A549 (cell line): ENCODE measurements around the gene CLK2. TPM values are rescaled to one million over a fixed set of nuclear protein-coding genes. Genes with fewer than 3 reads are reported as not detected.

Experiments used
- ATAC-seq, 2 experiments: fragments of 200-7000 bp in 1 of 2; fragments of >200 bp in 1 of 2; cut with Nextera tagmentation in 1 of 2; cut with Tn5 transposase in 1 of 2; 3 replicates each; pipeline versions ENCODE4 v1.8.0 to v1.9.1; 2018 to 2020; ENCODE audit warnings: mild to moderate bottlenecking in 1 of 2, moderate library complexity in 1 of 2
- CTCF ChIA-PET: fragments of 300-600 bp; sonication (Branson Sonifier 250); formaldehyde crosslinking; extraction: SDS; loops from one replicate; lab custom pipeline; 2021; ENCODE audit warnings: antibody characterized with exemption, inconsistent platforms; lab: Yijun Ruan, JAX
- POLR2A ChIA-PET: fragments of 350-600 bp; formaldehyde crosslinking; extraction: SDS; loops from one replicate; lab custom pipeline; 2021; ENCODE audit warnings: antibody characterized with exemption, inconsistent platforms; lab: Yijun Ruan, JAX
- DNase-seq, 2 experiments: peaks; one replicate each; pipeline versions ENCODE4 v3.0.0 to v3.0.0-alpha.2; 2011 to 2016; ENCODE audit warnings: low read depth in 1 of 2, low spot score in 1 of 2
- FAIRE-seq: peaks from 2 replicates; lab custom pipeline; 2011; peaks lifted over from hg19 to GRCh38; lab: Jason Lieb, UNC
- H3K27ac ChIP-seq, 2 experiments: fragments of >200 bp; sonication (Bioruptor Twin); formaldehyde crosslinking; 3 replicates each; pipeline ENCODE4 v1.5.1; 2016 to 2017
- H3K4me1 ChIP-seq: fragments of >200 bp; sonication (Bioruptor Twin); formaldehyde crosslinking; 3 replicates; pipeline ENCODE4 v1.6.1; 2016
- H3K4me2 ChIP-seq: fragments of >200 bp; sonication (Bioruptor Twin); formaldehyde crosslinking; 3 replicates; pipeline ENCODE4 v1.6.1; 2016
- H3K4me3 ChIP-seq: fragments of >200 bp; sonication (Bioruptor Twin); formaldehyde crosslinking; 3 replicates; pipeline ENCODE4 v1.5.1; 2016
- H3K9me3 ChIP-seq: fragments of >200 bp; sonication (Bioruptor Twin); formaldehyde crosslinking; 3 replicates; pipeline ENCODE4 v1.6.1; 2016
- CEBPB ChIP-seq, 2 experiments: fragments of >200 bp in 1 of 2; sonication (Bioruptor Twin) in 1 of 2; formaldehyde crosslinking in 1 of 2; IDR thresholded peaks; 2 replicates each; pipeline ENCODE4 v1.6.1; 2012 to 2016
- CTCF ChIP-seq: fragments of >200 bp; sonication (Bioruptor Twin); formaldehyde crosslinking; IDR thresholded peaks from 3 replicates; pipeline ENCODE4 v1.5.1; 2016
- FOSL2 ChIP-seq, 2 experiments: fragments of 450-650 bp in 1 of 2; fragments of >200 bp in 1 of 2; sonication (Bioruptor Twin) in 1 of 2; formaldehyde crosslinking; IDR thresholded peaks; 2 replicates each; pipeline versions ENCODE4 v1.5.0 to v1.6.1; 2016 to 2020; ENCODE audit warnings: mild to moderate bottlenecking in 1 of 2, moderate library complexity in 1 of 2
- FOXS1 ChIP-seq: fragments of 250-450 bp; sonication (Bioruptor Pico); IDR thresholded peaks from 2 replicates; pipeline ENCODE4 v1.5.0; 2020; ENCODE audit warnings: mild to moderate bottlenecking, moderate library complexity
- GATA3 ChIP-seq: IDR thresholded peaks from 2 replicates; pipeline ENCODE4 v1.6.1; 2012; ENCODE audit warnings: borderline replicate concordance
- HDAC2 ChIP-seq: fragments of 200-600 bp; sonication (generic); IDR thresholded peaks from 2 replicates; pipeline ENCODE4 v1.6.1; 2016
- HES2 ChIP-seq: fragments of >200 bp; sonication (Bioruptor Twin); formaldehyde crosslinking; IDR thresholded peaks from 2 replicates; pipeline ENCODE4 v1.6.1; 2016
- HEYL ChIP-seq: fragments of 250-450 bp; sonication (Bioruptor Pico); IDR thresholded peaks from 2 replicates; pipeline ENCODE4 v1.8.0; 2021; ENCODE audit warnings: mild to moderate bottlenecking, moderate library complexity
- KDM5A ChIP-seq: fragments of 200-600 bp; sonication (generic); IDR thresholded peaks from 2 replicates; pipeline ENCODE4 v1.6.1; 2016; ENCODE audit warnings: antibody characterized with exemption, mild to moderate bottlenecking
- MAFK ChIP-seq: fragments of 450-650 bp; IDR thresholded peaks from 2 replicates; pipeline ENCODE4 v1.6.1; 2014; ENCODE audit not compliant: partially characterized antibody
- MYC ChIP-seq: IDR thresholded peaks from 2 replicates; pipeline ENCODE4 v1.6.1; 2012; ENCODE audit warnings: mild to moderate bottlenecking, inconsistent platforms, low read length, improper control_type of control experiment, borderline replicate concordance
- NR3C1 ChIP-seq: fragments of >200 bp; sonication (Bioruptor Twin); formaldehyde crosslinking; IDR thresholded peaks from 3 replicates; pipeline ENCODE4 v1.6.1; 2017
- RAD21 ChIP-seq, 2 experiments: fragments of >200 bp in 1 of 2; sonication (Bioruptor Twin) in 1 of 2; formaldehyde crosslinking in 1 of 2; IDR thresholded peaks in 1 of 2; conservative IDR thresholded peaks in 1 of 2; 2 replicates in 1 of 2; 3 replicates in 1 of 2; pipeline ENCODE4 v1.6.1; 2012 to 2018; ENCODE audit warnings: inconsistent platforms in 1 of 2
- REST ChIP-seq: fragments of 200-600 bp; sonication (generic); IDR thresholded peaks from 2 replicates; pipeline ENCODE4 v1.6.1; 2016; ENCODE audit warnings: antibody characterized with exemption, mild to moderate bottlenecking, moderate library complexity
- RFX5 ChIP-seq: fragments of 450-650 bp; IDR thresholded peaks from 2 replicates; pipeline ENCODE4 v1.7.1; 2014; ENCODE audit warnings: antibody characterized with exemption, mild to moderate bottlenecking, moderate library complexity
- TFCP2L1 ChIP-seq: fragments of 250-450 bp; sonication (Bioruptor Pico); IDR thresholded peaks from 2 replicates; pipeline ENCODE4 v1.5.0; 2021; ENCODE audit warnings: mild to moderate bottlenecking
- TP53 ChIP-seq: fragments of 250-450 bp; sonication (Bioruptor Pico); IDR thresholded peaks from 2 replicates; pipeline ENCODE4 v1.5.0; 2021; ENCODE audit warnings: mild to moderate bottlenecking, moderate library complexity
- USF2 ChIP-seq: fragments of 450-650 bp; IDR thresholded peaks from 2 replicates; pipeline ENCODE4 v1.6.1; 2014; ENCODE audit warnings: antibody characterized with exemption
- ZFP36 ChIP-seq: fragments of 450-650 bp; IDR thresholded peaks from 2 replicates; pipeline ENCODE4 v1.6.1; 2014; ENCODE audit warnings: borderline replicate concordance; ENCODE audit not compliant: partially characterized antibody
- WGBS: methylation state at CpG from one replicate; pipeline ENCODE4 v1.1.6; 2017; ENCODE audit errors: missing lambda C conversion rate; 5-methylcytosine and 5-hydroxymethylcytosine counted together
- polyA plus RNA-seq, 4 experiments: library from polyadenylated mRNA; depleted of rRNA in 3 of 4; stranded (reverse); fragments of >200 nt; fragmentation: RNase III in 1 of 4; extraction: RNeasy Plus Mini Kit Qiagen cat#74134 plus additional on column Dnase treatment in 1 of 4; gene quantifications; 2 replicates in 3 of 4; 3 replicates in 1 of 4; pipeline ENCODE4 v1.2.3, GENCODE V29; 2011 to 2017

CLK2 gene
- polyA plus RNA-seq, 2 of the 4 experiments (the other 2 are of a cell fraction) = 37.9 to 45.7 TPM

GRCh38 chr1:155254228-155254713, 19.0 kb downstream of the CLK2 start:
- peak overlapping the region; percentile 76 for H3K4me3 ChIP-seq
- no peaks in the 10 kb centered on the region for H3K9me3 ChIP-seq
- DNase-seq (no peak), FAIRE-seq (no peak), ATAC-seq (peak in 1 of 2 experiments; percentile 2; a peak in 2 of 6 replicates)
- CTCF ChIA-PET = interaction anchor here (1.0 to 10.4 kb wide), 3 partner anchors 12 to 69 kb away, joined by 3 to 326 read pairs (median 5); partner anchors contain the start of genes CLK2, FDPS and SCAMP3
- peaks cover 21% of the 10 kb centered on the region for H3K4me1 ChIP-seq
- TF ChIP-seq TFCP2L1 (CRISPR knock-in tag) = no peak
- TF ChIP-seq USF2 = no peak
- TF ChIP-seq FOXS1 (CRISPR knock-in tag) = no peak
- TF ChIP-seq CTCF = no peak
- TF ChIP-seq RAD21 (conservative IDR thresholded peaks at IDR 0.05 in 1 of 2, IDR thresholded peaks at IDR 0.05 in 1 of 2) = no peak
- TF ChIP-seq REST = no peak
- TF ChIP-seq RFX5 = no peak
- TF ChIP-seq MAFK = no peak
- TF ChIP-seq TP53 (CRISPR knock-in tag) = no peak
- no peak for TF ChIP-seq HEYL (CRISPR knock-in tag)
- WGBS = 74% methylated on average over 10 of the region's 12 CpGs
- H3K4me2 ChIP-seq = peak overlapping the region; percentile 88
- peak overlapping the region; percentile 92 to 97 for H3K27ac ChIP-seq
- POLR2A ChIA-PET = no interaction called here

GRCh38 chr1:155253797-155254196, 19.5 kb downstream of the CLK2 start:
- TF ChIP-seq HDAC2 = no peak
- TF ChIP-seq HES2 = no peak
- TF ChIP-seq GATA3 = no peak
- ATAC-seq (no peak), DNase-seq (no peak), FAIRE-seq (no peak)
- Histone ChIP-seq H3K27ac (peak overlapping the region; percentile 92 to 97; a peak in 4 of 6 replicates), H3K9me3 (no peaks in the 10 kb centered on the region), H3K4me1 (peaks cover 21% of the 10 kb centered on the region), H3K4me3 (peak overlapping the region; percentile 76; the same call in 1 of the 3 replicates), H3K4me2 (peak overlapping the region; percentile 88)
- ChIA-PET CTCF (interaction anchor here (1.0 to 10.4 kb wide), 3 partner anchors 12 to 70 kb away, joined by 3 to 326 read pairs (median 5); partner anchors contain the start of genes CLK2, FDPS and SCAMP3), POLR2A (no interaction called here)
- WGBS = 87% methylated on average over 5 of the region's 5 CpGs

- TF ChIP-seq NR3C1 (no peak), CEBPB (IDR thresholded peaks at IDR 0.05) (no peak), MYC (no peak), FOSL2 (IDR thresholded peaks at IDR 0.05) (no peak), FOSL2 (CRISPR knock-in tag; IDR thresholded peaks at IDR 0.05) (no peak), KDM5A (no peak), HDAC2 (no peak), ZFP36 (no peak)
- ATAC-seq = no peak
- H3K9me3 ChIP-seq = no peaks in the 10 kb centered on the region
- H3K4me3 ChIP-seq = no peak overlapping the region
- peak overlapping the region; percentile 88 for H3K4me2 ChIP-seq
- H3K27ac ChIP-seq = peak overlapping the region in 1 of 2 experiments; percentile 97; a peak in 1 of 6 replicates
- 92% methylated on average over 5 of the region's 5 CpGs for WGBS
- ChIA-PET CTCF (interaction anchor here (4.0 to 10.4 kb wide), 2 partner anchors 13 to 64 kb away, joined by 29 to 326 read pairs; partner anchors contain the start of genes CLK2 and SCAMP3), POLR2A (no interaction called here)
- peaks cover 21% of the 10 kb centered on the region for H3K4me1 ChIP-seq
- no peak for DNase-seq
- no peak for FAIRE-seq
Observed at GRCh38 chr1:155253208-155253607, 20.1 kb downstream of the CLK2 start.
